ENCODE results near the gene COPS9.

DNA sequence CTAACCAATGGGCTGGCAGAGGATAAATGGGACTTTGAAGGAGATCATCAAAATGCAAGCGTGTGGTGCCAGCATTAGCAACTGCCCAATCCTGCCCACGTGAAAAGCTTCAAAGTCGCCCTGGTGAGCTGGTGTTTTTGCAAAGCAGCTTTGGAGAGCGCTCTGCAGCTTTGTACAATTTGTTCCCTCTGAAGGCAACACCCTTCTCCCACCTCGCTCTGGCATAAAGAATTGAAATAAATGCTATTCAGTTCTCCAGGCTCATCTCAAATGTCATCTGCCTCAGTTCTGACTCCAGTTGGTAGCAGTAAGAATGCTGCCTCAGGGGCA is 3.5 kb downstream of the COPS9 start:
- TF ChIP-seq YY1 (IDR thresholded peaks at IDR 0.05; ENCODE audit: insufficient read depth, insufficient read length) (no peak), ZNF274 (IDR thresholded peaks at IDR 0.05; ENCODE audit: low read depth, low read length) (no peak)

Measured in NT2/D1 (cell line).